Urothelium cell line (cell line): ENCODE data around the gene RSAD2.
"Not testable (repeated sequence)": the region's sequence is repeated elsewhere in the genome, so short reads cannot be mapped to it uniquely, and the experiment has no call there.

ENCODE experiments used
- DNase-seq: peaks from one replicate; pipeline ENCODE4 v3.0.0; 2011; ENCODE audit warnings: low spot score, mixed read lengths
- FAIRE-seq: peaks from 2 replicates; lab custom pipeline; 2011; peaks lifted over from hg19 to GRCh38; lab: Jason Lieb, UNC

RSAD2 gene

GRCh38 chr2:6896930-6897759 is 19.6 kb downstream of the RSAD2 start:
- DNase-seq, result peak; percentile 20

DNA sequence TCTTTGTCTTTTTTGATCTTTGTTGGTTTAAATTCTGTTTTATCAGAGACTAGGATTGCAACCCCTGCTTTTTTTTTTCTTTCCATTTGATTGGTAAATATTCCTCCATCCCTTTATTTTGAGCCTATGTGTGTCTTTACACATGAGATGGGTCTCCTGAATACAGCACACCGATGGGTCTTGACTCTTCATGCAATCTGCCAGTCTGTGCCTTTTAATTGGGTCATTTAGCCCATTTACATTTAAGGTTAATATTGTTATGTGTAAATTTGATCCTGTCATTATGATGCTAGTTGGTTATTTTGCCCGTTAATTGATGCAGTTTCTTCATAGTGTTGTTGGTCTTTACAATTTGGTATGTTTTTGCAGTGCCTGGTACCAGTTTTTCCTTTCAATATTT is 25.0 kb downstream of the RSAD2 start:
- not testable (repeated sequence) for DNase-seq, FAIRE-seq

More at GRCh38 chr2:6896930-6897759, 19.6 kb downstream of the RSAD2 start:
- no peak for FAIRE-seq

GRCh38 chr2:6905668-6906067 is 28.1 kb downstream of the RSAD2 start:
- no peak for DNase-seq
- FAIRE-seq, result no peak

DNA sequence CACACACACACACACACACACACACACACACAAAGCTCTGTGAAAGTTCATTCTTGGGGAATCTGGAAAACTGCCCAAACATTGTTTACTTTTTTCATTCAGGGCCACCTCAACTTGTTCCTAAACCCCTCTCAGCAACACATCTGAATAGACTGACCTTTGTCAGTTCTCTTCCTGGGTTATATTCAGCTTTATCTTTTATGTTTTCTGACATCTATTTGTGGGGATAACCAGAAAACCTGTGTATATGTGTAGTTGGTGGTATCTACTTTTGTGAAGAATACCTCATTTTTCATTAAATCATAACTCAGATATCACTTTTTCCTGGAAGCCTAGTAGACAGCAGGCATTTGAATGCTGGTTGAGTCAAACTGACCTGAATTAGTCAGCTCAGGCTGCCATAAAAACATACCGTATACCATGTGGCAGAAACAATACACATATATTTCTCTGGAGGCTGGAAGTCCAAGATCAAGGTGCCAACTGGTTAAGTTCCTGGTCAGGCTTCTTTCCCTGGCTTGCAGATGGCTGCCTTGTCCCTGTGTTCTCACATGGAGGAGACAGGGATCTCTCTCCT is 28.7 kb downstream of the RSAD2 start:
- DNase-seq (no peak), FAIRE-seq (no peak)

GRCh38 chr2:6908291-6908690 is 30.7 kb downstream of the RSAD2 start:
- FAIRE-seq (no peak), DNase-seq (no peak)

DNA sequence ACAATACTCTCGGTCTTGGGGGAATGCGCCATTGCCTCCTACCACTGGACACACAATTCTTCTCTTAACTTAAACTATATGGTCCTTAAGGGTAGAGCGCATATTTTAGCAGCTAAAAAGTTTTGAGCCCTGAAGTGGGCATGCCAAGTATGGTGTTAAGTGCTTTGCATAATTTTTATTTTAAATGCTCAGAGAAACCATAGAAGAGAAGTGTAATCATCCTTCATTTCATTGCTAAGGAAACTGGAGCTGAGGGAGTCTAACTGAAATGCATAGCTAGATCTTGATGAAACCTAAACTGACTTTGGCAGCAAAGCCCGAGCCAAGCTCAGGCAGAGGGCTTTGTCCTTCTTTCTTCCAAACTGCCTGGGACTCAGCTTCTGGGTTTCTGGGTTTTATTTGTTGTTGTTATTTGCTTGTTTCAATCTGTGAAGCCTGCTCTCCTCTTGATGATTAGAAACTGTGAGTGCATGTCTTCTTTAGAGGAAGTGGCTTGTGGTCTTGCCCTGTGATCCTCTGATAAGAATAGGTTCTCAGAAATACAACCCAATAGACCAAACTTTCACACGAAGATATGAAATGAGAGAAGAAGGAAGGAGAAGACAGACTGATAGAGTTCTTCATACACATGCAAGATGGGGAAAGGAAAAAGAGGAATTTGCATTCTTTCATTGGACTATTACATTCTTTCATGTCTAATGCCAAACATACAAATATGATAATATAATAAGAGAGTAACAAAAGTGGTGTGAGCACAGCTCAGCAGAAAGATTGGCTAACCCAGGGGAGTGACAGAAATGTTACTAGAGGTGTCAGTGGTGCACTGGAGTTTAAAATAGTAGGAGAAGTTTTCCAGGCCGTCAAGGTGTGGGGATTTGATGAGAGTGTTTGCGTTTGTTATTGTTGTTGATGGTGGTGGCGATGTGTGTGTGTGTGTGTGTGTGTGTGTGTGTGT is 32.1 kb downstream of the RSAD2 start:
- no peak for FAIRE-seq
- DNase-seq, result no peak

DNA sequence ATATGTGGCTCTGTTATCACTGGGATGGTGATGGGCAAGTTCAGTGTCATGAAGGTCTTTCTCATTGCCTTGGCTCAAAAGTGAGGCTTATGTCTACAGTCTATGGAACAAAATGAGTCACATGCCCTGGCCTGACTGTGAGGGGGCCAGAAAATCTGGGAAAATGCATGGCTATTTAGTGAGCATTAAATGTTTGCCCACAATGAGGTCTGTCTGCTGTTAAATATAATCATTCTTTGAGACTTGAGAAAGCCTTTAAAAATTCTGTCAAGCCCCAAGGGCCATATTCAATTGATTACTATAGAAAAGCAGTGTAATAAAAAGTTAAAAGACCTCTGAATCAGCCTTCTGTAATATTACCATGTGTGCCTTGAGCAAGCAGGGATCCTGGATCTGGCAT is 34.1 kb downstream of the RSAD2 start:
- FAIRE-seq, result no peak
- DNase-seq, result no peak

- no peak for FAIRE-seq
- DNase-seq, result no peak
Measured at GRCh38 chr2:6913415-6914157, 36.0 kb downstream of the RSAD2 start.

DNA sequence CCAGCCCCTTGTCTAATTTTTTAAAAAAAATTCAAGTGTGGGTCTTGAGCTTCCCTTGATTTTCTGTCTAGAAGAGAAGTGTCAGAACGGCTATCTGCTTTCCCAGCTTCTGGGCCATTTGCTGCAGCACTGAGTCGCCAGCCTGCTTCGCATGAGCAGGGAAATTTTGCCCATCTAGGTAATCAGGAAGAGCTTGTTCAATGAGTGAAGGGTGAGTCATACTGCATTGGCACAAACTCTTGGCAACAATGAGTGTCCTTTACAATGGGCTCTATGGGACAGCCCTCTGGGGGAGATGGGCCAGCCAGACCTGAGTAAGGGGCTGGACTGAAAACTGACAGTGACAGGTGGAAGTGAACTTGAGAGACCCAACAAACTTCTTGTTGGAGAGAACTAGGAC is 37.3 kb downstream of the RSAD2 start:
- FAIRE-seq (no peak), DNase-seq (peak; percentile 56)

DNA sequence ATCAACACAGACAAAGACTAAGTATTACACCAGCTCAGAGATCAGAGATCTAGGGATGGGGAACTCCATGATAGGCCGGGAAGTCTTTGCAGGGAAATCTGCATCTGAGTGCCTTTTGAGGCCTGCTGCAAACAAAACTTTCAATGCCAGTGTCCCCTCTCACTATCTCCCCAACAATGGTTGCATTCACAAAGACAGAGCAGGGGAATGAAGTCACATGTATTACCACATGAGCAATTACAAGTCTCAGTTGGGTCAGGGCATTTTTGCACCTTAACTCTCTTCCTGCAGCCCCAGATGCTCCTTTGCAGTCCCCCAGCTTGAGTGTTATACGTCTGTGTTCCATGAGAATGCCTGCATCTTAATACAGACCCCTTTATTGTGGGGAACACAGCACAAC is 37.8 kb downstream of the RSAD2 start:
- FAIRE-seq (no peak), DNase-seq (no peak)

- FAIRE-seq (no peak), DNase-seq (no peak)
Measured at GRCh38 chr2:6916224-6916623, 38.6 kb downstream of the RSAD2 start.

GRCh38 chr2:6916736-6917070 is 39.1 kb downstream of the RSAD2 start:
- FAIRE-seq (no peak), DNase-seq (no peak)

GRCh38 chr2:6917071-6917760 is 39.6 kb downstream of the RSAD2 start, which contains the start of gene RNF144A:
Gene RNF144A (plus strand): TSS chr2:6917412. CDS start chr2:6996927, 79,515 bp downstream.
- no peak for FAIRE-seq
- peak; percentile 90 for DNase-seq

GRCh38 chr2:6917761-6918421 is 40.3 kb downstream of the RSAD2 start:
- DNase-seq, result no peak
- FAIRE-seq, result no peak

- no peak for FAIRE-seq
- DNase-seq, result no peak
Measured at GRCh38 chr2:6919901-6920742, 42.5 kb downstream of the RSAD2 start.

DNA sequence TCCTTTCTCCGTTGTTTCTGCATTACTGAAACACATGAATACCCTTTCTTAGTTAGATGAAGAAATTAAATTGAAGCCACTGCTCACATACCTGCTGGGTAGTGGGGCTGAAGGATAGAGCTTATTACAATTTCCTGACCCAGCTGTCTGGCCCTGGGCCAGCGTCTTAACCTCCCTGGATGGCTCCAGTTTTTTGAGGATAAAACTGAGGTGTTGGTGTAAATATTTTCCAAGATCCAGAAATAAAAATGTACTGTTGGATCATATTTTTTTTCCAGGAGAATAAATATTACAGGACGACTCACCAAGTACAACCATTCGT is 43.1 kb downstream of the RSAD2 start:
- DNase-seq (no peak), FAIRE-seq (no peak)

GRCh38 chr2:6921321-6921922 is 43.8 kb downstream of the RSAD2 start:
- no peak for FAIRE-seq
- DNase-seq, result no peak

GRCh38 chr2:6922201-6922656 is 44.7 kb downstream of the RSAD2 start:
- no peak for DNase-seq
- no peak for FAIRE-seq
